Naive thymus-derived CD8-positive, alpha-beta T cell (primary cell): Measurements from ENCODE around the gene TP53I13. TPM values are rescaled to one million over a fixed set of nuclear protein-coding genes. Genes with fewer than 3 reads are reported as not detected.
A peak's percentile ranks its signal among the peaks of the same experiment; 100 is the strongest.

Experiments
- ATAC-seq, 2 donors: fragments of 150-1000 bp; cut with Tn5 transposase in 1 of 2; sonication (Bioruptor Pico), chemical (Tn5 transposase) in 1 of 2; 1 replicate in 1 of 2; 2 replicates in 1 of 2; pipeline ENCODE4 v1.10.0; 2021; ENCODE audit warnings: mild to moderate bottlenecking in 2 of 2, moderate library complexity in 2 of 2
- POLR2A ChIA-PET: fragments of 350-600 bp; sonication (Branson Sonifier 250); formaldehyde crosslinking; loops from one replicate; lab custom pipeline; 2021; ENCODE audit warnings: antibody characterized with exemption; lab: Charles Lee
- DNase-seq, 10 donors: peaks; one replicate each; pipeline versions ENCODE4 v3.0.0 to v3.0.0-alpha.2; 2020 to 2022
- H3K27ac Mint-ChIP-seq, 10 donors: one replicate each; pipeline ENCODE4 v1.8.0; 2020 to 2022; ENCODE audit warnings: mild to moderate bottlenecking in 10 of 10, mixed read lengths in 10 of 10, moderate library complexity in 4 of 10, inconsistent platforms in 1 of 10
- H3K27me3 Mint-ChIP-seq, 5 donors: one replicate each; pipeline ENCODE4 v1.8.0; 2021 to 2022; ENCODE audit warnings: mixed read lengths in 5 of 5
- H3K36me3 Mint-ChIP-seq, 3 donors: one replicate each; pipeline ENCODE4 v1.8.0; 2020 to 2022; ENCODE audit warnings: mixed read lengths in 3 of 3, mild to moderate bottlenecking in 2 of 3, inconsistent platforms in 1 of 3
- H3K4me1 Mint-ChIP-seq, 4 donors: one replicate each; pipeline ENCODE4 v1.8.0; 2021 to 2022; ENCODE audit warnings: mixed read lengths in 4 of 4
- H3K4me3 Mint-ChIP-seq, 10 donors: one replicate each; pipeline ENCODE4 v1.8.0; 2020 to 2022; ENCODE audit warnings: mild to moderate bottlenecking in 10 of 10, mixed read lengths in 10 of 10, moderate library complexity in 6 of 10, inconsistent platforms in 1 of 10
- H3K9me3 Mint-ChIP-seq, 9 donors: one replicate each; pipeline ENCODE4 v1.8.0; 2020 to 2022; ENCODE audit warnings: mixed read lengths in 9 of 9, mild to moderate bottlenecking in 3 of 9, inconsistent platforms in 1 of 9, moderate library complexity in 1 of 9
- polyA plus RNA-seq, 3 donors: library from polyadenylated mRNA; unstranded; fragments of 300-500 nt; fragmentation: Illumina TruSeq; gene quantifications; one replicate each; pipeline ENCODE4 v1.2.3, GENCODE V29; 2021
- total RNA-seq, 8 experiments: library from RNA in 2 of 8; stranded (reverse) in 2 of 8; gene quantifications; one replicate each; pipeline ENCODE4 v1.2.3 and lab custom pipeline; 2021 to 2026

Gene TP53I13, protein sequence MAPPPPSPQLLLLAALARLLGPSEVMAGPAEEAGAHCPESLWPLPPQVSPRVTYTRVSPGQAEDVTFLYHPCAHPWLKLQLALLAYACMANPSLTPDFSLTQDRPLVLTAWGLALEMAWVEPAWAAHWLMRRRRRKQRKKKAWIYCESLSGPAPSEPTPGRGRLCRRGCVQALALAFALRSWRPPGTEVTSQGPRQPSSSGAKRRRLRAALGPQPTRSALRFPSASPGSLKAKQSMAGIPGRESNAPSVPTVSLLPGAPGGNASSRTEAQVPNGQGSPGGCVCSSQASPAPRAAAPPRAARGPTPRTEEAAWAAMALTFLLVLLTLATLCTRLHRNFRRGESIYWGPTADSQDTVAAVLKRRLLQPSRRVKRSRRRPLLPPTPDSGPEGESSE
- total RNA-seq (10 to 100 TPM; 79.3 to 89.5 TPM), polyA plus RNA-seq (10 to 100 TPM; 22.7 to 26.8 (median 25.5) TPM), total RNA-seq (lab: John Stamatoyannopoulos, UW) (25.6 to 62.9 (median 33.9) reads per million in 6 experiments)

DNA sequence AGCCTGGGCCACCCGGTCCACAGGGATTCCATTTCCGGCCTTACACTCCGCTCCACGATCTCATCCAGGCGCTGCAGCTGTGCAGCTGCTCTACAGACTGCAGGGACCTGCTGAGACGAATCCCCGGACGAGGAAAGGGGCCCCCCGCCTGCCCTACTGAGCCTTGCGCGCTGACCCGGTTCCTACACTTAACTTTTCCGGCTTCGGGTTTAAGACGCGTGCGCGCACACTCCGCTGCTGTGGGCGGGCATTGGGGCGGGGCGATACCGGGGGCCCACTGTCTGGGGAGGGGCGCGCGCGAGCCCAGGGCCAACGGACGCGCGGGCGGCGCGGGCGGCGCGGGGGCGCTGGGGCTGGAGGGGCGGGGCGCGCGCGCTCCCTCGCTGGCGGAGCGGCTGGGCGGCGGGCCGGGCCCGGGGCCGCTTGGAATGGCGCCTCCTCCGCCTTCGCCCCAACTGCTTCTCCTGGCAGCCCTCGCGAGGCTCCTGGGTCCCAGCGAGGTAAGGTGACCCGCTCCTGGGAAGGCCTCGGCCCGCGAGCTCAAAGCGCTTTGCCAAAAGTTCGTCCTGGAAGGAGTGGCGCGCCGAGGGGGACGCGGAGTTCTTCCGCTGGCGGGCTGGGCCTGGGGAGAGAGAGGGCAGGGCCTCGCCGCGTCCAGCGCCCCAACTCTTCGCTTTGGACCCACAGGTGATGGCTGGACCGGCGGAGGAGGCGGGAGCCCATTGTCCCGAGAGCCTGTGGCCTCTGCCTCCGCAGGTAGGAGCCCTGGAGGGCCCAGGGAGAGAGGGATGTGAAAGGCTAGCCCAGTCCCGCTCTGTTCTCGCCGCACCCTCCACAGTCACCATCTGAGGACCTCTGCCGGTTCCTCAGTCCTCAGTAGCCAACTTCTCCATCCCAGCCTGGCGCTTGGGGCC is at the start of gene TP53I13:
Gene TP53I13 (plus strand): TSS at position 371 of the 914 bp plus-strand sequence. CDS start 58 bp downstream, at position 429.
- Mint-ChIP-seq H3K36me3 (peaks cover 0 to 6% (median 0%) of the 10 kb centered on the region in 3 donors), H3K27me3 (no peaks in the 10 kb centered on the region), H3K4me1 (peaks cover 28 to 41% (median 39%) of the 10 kb centered on the region in 4 donors), H3K9me3 (no peaks in the 10 kb centered on the region), H3K4me3 (peak within 1 kb of the TSS; percentile 91 to 99 (median 96)), H3K27ac (peak within 1 kb of the TSS; percentile 76 to 99 (median 95))
- POLR2A ChIA-PET: interaction anchor here (1.0 to 7.2 kb wide), 15 partner anchors 8 to 362 kb away, joined by 3 to 70 read pairs (median 5); partner anchors contain the start of genes ANKRD13B, NUFIP2, SSH2 and TAOK1
- ATAC-seq: peak; percentile 65 to 66
- DNase-seq: peak; percentile 72 to 93 (median 83)

DNA sequence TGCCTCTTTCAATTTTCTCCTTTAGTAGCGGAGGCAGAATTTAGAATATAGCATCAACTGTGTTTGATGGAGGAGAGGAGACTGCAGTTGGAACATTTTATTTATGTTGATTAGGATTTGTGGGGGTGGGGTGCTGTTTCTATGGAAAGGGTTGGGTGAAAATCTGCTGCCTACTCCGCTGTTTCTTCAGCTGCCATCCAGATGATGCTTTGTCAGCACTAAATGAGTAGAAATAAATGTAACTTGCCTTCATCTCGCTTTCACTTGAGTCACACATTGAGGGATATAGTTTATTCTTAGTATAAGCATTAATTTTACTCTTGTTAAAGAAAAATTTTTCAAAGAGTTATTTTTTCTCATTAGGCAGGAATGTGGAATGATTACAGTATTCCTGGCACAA is 43.8 kb upstream of the TP53I13 start:
- H3K4me3 Mint-ChIP-seq: no peak overlapping the region
- DNase-seq (no peak), ATAC-seq (no peak)
- POLR2A ChIA-PET: no interaction called here
- H3K27me3 Mint-ChIP-seq: no peaks in the 10 kb centered on the region
- peaks cover 0 to 75% (median 8%) of the 10 kb centered on the region in 3 donors for H3K36me3 Mint-ChIP-seq
- peak overlapping the region in 1 of 10 donors; percentile 31 for H3K27ac Mint-ChIP-seq
- H3K4me1 Mint-ChIP-seq: no peaks in the 10 kb centered on the region
- no peaks in the 10 kb centered on the region for H3K9me3 Mint-ChIP-seq

DNA sequence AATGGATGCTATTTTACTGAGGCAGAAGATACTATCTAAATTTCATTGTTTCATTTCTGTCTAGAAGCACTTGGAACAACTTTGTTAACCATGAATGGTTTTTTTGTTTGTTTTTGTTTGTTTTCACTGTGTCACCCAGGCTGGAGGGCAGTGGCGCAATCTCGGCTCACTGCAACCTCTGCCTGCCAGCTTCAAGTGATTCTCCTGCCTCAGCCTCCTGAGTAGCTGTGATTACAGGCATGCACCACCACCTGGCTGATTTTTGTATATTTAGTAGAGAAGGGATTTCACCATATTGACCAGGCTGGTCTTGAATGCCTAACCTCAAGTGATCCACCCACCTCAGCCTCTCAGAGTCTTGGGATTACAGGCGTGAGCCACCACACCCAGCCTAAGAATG is 42.2 kb upstream of the TP53I13 start:
- H3K27ac Mint-ChIP-seq: peak overlapping the region in 3 of 10 donors; percentile 10 to 55 (median 43)
- H3K4me3 Mint-ChIP-seq: no peak overlapping the region
- H3K9me3 Mint-ChIP-seq: no peaks in the 10 kb centered on the region
- H3K27me3 Mint-ChIP-seq: no peaks in the 10 kb centered on the region
- ATAC-seq: no peak
- H3K36me3 Mint-ChIP-seq: peaks cover 0 to 78% (median 13%) of the 10 kb centered on the region in 3 donors
- no peak for DNase-seq
- POLR2A ChIA-PET: no interaction called here
- no peaks in the 10 kb centered on the region for H3K4me1 Mint-ChIP-seq

DNA sequence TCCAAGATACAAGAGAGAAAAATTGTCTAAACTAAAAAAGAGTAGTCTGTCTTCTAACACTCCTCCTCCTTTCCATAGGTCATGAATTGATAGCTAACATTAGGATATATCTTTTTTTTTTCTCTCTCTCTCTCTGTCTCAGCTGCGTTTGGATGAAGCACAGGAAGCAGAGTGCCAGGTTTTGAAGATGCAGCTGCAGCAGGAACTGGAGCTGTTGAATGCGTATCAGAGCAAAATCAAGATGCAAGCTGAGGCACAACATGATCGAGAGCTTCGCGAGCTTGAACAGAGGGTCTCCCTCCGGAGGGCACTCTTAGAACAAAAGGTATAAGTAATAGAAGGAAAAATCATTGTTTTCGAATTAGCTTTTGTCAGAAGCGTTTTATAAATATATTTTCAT is 34.5 kb upstream of the TP53I13 start:
- peak overlapping the region in 1 of 10 donors; percentile 29 for H3K27ac Mint-ChIP-seq
- H3K9me3 Mint-ChIP-seq: no peaks in the 10 kb centered on the region
- ATAC-seq: no peak
- H3K36me3 Mint-ChIP-seq: peaks cover 0 to 69% (median 27%) of the 10 kb centered on the region in 3 donors
- POLR2A ChIA-PET: no interaction called here
- no peaks in the 10 kb centered on the region for H3K4me1 Mint-ChIP-seq
- no peak for DNase-seq
- no peak overlapping the region for H3K4me3 Mint-ChIP-seq
- H3K27me3 Mint-ChIP-seq: no peaks in the 10 kb centered on the region

DNA sequence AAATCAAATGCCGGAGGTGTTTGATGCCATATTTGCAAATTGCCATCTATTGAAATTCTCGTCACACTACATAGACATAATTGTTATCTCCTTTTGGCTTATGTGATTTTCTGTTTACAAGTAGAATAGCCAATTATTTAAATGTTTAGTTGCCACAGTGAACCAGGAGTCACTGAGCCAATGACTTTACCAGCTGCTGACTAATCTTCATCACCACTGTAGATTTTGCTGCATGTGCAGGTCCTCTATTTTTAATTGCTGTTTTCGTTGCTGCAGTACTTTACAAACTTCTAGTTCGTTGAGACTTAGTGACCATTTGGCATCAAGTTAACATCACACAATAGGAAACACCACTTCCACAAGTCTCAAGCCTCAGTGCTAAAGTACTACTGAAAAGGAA is 24.4 kb upstream of the TP53I13 start:
- ATAC-seq (no peak), DNase-seq (no peak)
- Mint-ChIP-seq H3K36me3 (peaks cover 0 to 57% (median 26%) of the 10 kb centered on the region in 3 donors), H3K9me3 (no peaks in the 10 kb centered on the region), H3K4me3 (no peak overlapping the region), H3K27me3 (no peaks in the 10 kb centered on the region), H3K4me1 (peaks cover 0 to 4% (median 0%) of the 10 kb centered on the region in 4 donors), H3K27ac (no peak overlapping the region)
- POLR2A ChIA-PET: no interaction called here

DNA sequence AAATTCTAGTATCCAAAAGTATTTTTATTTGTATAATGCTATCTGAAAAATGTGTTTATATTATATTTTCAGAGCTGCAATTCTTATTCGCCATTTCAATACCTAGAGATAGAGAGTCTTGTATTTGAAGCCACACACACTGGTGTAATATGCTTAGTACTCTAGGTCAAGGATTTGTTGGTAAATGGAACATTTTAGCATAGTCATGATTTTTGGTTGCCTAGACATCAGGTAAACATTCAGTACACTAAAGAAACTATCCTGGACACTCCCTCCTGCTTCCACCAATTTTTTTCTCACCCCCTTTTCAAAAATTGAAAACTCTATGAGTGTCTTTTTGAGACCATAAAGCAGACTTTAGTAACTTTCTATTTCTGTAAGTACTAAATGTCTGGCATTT is 22.4 kb upstream of the TP53I13 start:
- POLR2A ChIA-PET: no interaction called here
- ATAC-seq (no peak), DNase-seq (no peak)
- H3K27me3 Mint-ChIP-seq: no peaks in the 10 kb centered on the region
- H3K4me3 Mint-ChIP-seq: no peak overlapping the region
- no peak overlapping the region for H3K27ac Mint-ChIP-seq
- H3K36me3 Mint-ChIP-seq: peaks cover 0 to 42% (median 22%) of the 10 kb centered on the region in 3 donors
- no peaks in the 10 kb centered on the region for H3K9me3 Mint-ChIP-seq
- H3K4me1 Mint-ChIP-seq: peaks cover 0 to 4% (median 0%) of the 10 kb centered on the region in 4 donors

DNA sequence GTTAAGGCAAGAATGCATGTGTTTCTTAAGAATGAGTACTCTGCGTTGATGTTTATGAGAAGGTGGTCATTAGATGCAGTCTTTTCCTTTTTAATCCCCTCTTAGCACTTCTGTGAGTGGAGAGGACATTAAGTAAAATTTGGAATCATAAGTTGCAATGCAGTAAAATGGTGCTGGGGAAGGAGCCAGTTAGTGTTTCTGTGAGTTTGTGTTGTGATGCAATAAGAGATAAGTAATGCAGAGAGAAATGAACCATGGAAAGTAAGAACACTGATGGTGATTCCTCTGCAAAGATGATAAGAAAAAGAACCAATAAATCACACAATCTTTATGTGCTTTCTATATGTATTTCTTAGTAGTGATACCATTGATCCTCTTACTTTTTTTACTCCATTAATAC is 21.7 kb upstream of the TP53I13 start:
- H3K27ac Mint-ChIP-seq: no peak overlapping the region
- H3K36me3 Mint-ChIP-seq: peaks cover 0 to 40% (median 22%) of the 10 kb centered on the region in 3 donors

DNA sequence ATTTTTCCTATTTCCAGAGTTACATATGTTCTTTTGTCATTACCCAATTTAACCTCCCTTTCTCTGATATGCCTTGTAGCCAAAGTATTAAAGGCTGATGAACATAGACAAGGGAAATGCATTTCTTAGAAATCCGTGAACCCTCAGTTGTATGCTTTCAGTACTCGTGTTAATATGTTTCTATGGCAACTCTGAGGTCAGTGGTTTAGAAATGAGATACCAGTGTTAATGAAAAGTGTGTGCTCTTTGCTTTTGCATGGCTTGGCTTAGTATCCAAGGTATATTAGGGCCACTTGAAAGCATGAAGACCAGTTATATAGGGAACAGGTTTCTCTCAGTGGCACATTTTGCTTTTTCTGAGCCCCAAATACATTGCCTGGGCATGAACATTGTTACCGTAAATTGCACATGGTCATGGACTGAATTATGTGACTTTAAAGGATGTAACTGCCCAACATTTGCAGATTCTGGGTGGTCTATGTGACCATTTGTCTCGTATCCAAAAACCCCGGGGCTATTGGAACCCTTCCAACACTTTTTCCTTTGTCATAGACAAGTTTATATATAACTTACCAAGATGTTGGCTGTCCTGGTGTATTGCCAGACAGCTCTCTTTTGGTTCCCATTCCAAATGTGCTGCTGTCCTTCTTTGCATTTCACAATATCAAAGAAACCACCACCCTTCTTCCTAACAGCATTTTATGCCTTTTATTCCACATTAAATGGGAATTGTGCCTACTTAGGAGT is 19.2 kb upstream of the TP53I13 start:
- H3K27ac Mint-ChIP-seq: no peak overlapping the region
- H3K9me3 Mint-ChIP-seq: no peaks in the 10 kb centered on the region
- no peak for DNase-seq
- no peak for ATAC-seq
- H3K4me3 Mint-ChIP-seq: no peak overlapping the region
- H3K27me3 Mint-ChIP-seq: no peaks in the 10 kb centered on the region
- peaks cover 0 to 4% (median 1%) of the 10 kb centered on the region in 4 donors for H3K4me1 Mint-ChIP-seq
- peaks cover 0 to 17% (median 4%) of the 10 kb centered on the region in 3 donors for H3K36me3 Mint-ChIP-seq
- POLR2A ChIA-PET: no interaction called here

More for the DNA sequence above, 21.7 kb upstream of the TP53I13 start:
- H3K9me3 Mint-ChIP-seq: no peaks in the 10 kb centered on the region
- ATAC-seq: no peak
- POLR2A ChIA-PET: no interaction called here
- no peaks in the 10 kb centered on the region for H3K27me3 Mint-ChIP-seq
- no peak for DNase-seq
- peaks cover 0 to 4% (median 0%) of the 10 kb centered on the region in 4 donors for H3K4me1 Mint-ChIP-seq
- H3K4me3 Mint-ChIP-seq: no peak overlapping the region

DNA sequence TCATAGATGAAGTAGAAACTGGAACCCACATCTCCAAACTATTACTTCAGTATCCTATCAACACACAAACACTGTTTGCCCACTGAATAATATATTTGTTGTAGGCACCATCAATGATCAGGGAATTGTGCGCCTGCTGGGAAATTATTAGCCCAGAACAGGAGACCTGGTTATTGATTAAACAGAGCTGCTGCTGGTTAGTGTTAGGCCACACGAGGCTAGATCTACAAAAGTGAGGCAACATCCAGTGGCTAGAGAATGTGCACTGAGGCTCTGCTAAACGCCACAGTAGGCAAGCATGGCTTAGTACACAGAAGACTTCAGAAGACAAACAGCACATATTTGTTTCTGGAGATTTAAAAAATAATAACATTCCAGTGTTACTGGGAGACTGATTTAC is 12.7 kb upstream of the TP53I13 start:
- POLR2A ChIA-PET: interaction anchor here (1.4 to 2.1 kb wide), 2 partner anchors 10 to 12 kb away, joined by 4 to 5 read pairs; partner anchors contain the start of genes ABHD15 and TP53I13
- peaks cover 0 to 36% (median 7%) of the 10 kb centered on the region in 4 donors for H3K4me1 Mint-ChIP-seq
- no peak for ATAC-seq
- peaks cover 0 to 4% (median 0%) of the 10 kb centered on the region in 3 donors for H3K36me3 Mint-ChIP-seq
- H3K4me3 Mint-ChIP-seq: no peak overlapping the region
- DNase-seq: no peak
- no peaks in the 10 kb centered on the region for H3K9me3 Mint-ChIP-seq
- no peaks in the 10 kb centered on the region for H3K27me3 Mint-ChIP-seq
- no peak overlapping the region for H3K27ac Mint-ChIP-seq

DNA sequence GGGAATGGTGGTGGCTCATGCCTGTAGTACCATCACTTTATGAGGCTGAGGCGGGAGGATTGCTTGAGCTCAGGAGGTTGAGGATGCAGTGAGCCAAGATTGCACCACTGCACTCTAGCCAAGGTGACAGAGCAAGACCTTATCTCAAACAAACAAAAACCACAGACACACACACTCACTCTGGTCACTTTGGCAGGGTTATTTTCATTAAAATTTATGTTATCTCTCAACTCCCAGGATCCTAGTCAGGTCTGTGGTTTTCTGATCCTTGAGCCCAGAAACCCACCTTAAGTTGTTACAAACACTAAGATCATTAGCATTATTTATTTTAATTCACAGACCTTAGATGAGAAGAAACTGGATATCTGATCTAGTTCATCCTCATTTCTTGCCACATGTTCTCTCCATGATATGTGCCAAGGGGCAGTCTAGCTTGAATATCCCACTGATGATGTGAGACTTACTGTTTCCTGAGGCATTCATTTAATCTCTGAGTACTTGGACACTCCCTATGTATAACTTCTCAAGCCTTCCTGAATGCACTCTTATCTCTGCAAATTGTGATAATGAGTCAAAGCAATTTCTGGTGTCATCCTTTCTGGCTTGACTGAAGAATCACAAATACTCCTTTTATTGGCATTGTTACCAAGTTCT is 11.3 kb upstream of the TP53I13 start:
- no peaks in the 10 kb centered on the region for H3K9me3 Mint-ChIP-seq
- H3K27me3 Mint-ChIP-seq: no peaks in the 10 kb centered on the region
- H3K27ac Mint-ChIP-seq: peak overlapping the region in 2 of 10 donors; percentile 31 to 38
- POLR2A ChIA-PET: interaction anchor here (1.4 to 2.1 kb wide), 2 partner anchors 9 to 11 kb away, joined by 4 to 5 read pairs; partner anchors contain the start of genes ABHD15 and TP53I13
- H3K4me1 Mint-ChIP-seq: peaks cover 4 to 49% (median 12%) of the 10 kb centered on the region in 4 donors
- peaks cover 0 to 4% (median 0%) of the 10 kb centered on the region in 3 donors for H3K36me3 Mint-ChIP-seq
- no peak for ATAC-seq
- no peak for DNase-seq
- no peak overlapping the region for H3K4me3 Mint-ChIP-seq

DNA sequence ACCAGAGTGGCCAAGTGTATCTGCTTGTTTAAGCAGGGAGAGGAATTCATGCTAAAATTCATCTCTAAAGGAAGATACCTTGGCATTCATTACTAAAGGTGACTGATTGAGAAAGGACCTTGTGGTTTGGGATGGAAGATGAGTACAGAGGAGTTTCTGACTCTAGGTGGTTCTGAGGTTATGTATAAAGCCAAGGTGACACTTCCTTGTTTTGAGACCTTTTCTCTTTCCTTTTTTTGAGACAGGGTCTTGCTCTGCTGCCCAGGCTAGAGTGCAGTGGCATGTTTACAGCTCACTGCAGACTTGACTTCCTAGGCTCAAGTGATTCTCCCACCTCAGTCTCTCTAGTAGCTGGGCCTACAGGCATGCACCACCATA is 10.8 kb upstream of the TP53I13 start:
- POLR2A ChIA-PET: no interaction called here
- ATAC-seq: no peak

More for the DNA sequence above, 10.8 kb upstream of the TP53I13 start:
- no peaks in the 10 kb centered on the region for H3K27me3 Mint-ChIP-seq
- peaks cover 0 to 4% (median 0%) of the 10 kb centered on the region in 3 donors for H3K36me3 Mint-ChIP-seq
- H3K4me1 Mint-ChIP-seq: peaks cover 4 to 54% (median 15%) of the 10 kb centered on the region in 4 donors
- H3K9me3 Mint-ChIP-seq: no peaks in the 10 kb centered on the region
- H3K27ac Mint-ChIP-seq: peak overlapping the region in 1 of 10 donors; percentile 38
- no peak for DNase-seq
- H3K4me3 Mint-ChIP-seq: no peak overlapping the region
